ENCODE data around the gene OAT.

Gene OAT

GRCh38 chr10:124385627-124386185, 33.0 kb downstream of the OAT start:
- peaks cover 7% of the 10 kb centered on the region; the same call in 1 of the 2 replicates for H3K27me3 ChIP-seq (ENCODE audit: control insufficient read depth, insufficient read depth, low read length)
- H3K4me1 ChIP-seq (ENCODE audit: control insufficient read depth, insufficient read depth, low read length), result no peaks in the 10 kb centered on the region
- no peak overlapping the region for H3K27ac ChIP-seq (ENCODE audit: low read depth, low read length)
- no peak overlapping the region for H3K4me3 ChIP-seq (ENCODE audit: low read depth, low read length)
- H3K36me3 ChIP-seq (ENCODE audit: control insufficient read depth, insufficient read depth, low read length), result no peaks in the 10 kb centered on the region
- no peaks in the 10 kb centered on the region for H3K9me3 ChIP-seq (ENCODE audit: control insufficient read depth, insufficient read depth, low read length)
- H3K9ac ChIP-seq (ENCODE audit: low read depth, low read length), result no peak overlapping the region

- Histone ChIP-seq H3K9me3 (ENCODE audit: control insufficient read depth, insufficient read depth, low read length) (no peaks in the 10 kb centered on the region), H3K4me3 (ENCODE audit: low read depth, low read length) (no peak overlapping the region), H3K27me3 (ENCODE audit: control insufficient read depth, insufficient read depth, low read length) (peaks cover 7% of the 10 kb centered on the region; the same call in 1 of the 2 replicates), H3K36me3 (ENCODE audit: control insufficient read depth, insufficient read depth, low read length) (no peaks in the 10 kb centered on the region), H3K4me1 (ENCODE audit: control insufficient read depth, insufficient read depth, low read length) (no peaks in the 10 kb centered on the region), H3K9ac (ENCODE audit: low read depth, low read length) (no peak overlapping the region), H3K27ac (ENCODE audit: low read depth, low read length) (no peak overlapping the region)
Measured at GRCh38 chr10:124384591-124385190, 34.0 kb downstream of the OAT start.

- no peaks in the 10 kb centered on the region for H3K36me3 ChIP-seq (ENCODE audit: control insufficient read depth, insufficient read depth, low read length)
- H3K9ac ChIP-seq (ENCODE audit: low read depth, low read length), result no peak overlapping the region
- peaks cover 7% of the 10 kb centered on the region; the same call in 1 of the 2 replicates for H3K27me3 ChIP-seq (ENCODE audit: control insufficient read depth, insufficient read depth, low read length)
- H3K9me3 ChIP-seq (ENCODE audit: control insufficient read depth, insufficient read depth, low read length), result no peaks in the 10 kb centered on the region
- H3K27ac ChIP-seq (ENCODE audit: low read depth, low read length), result no peak overlapping the region
- no peaks in the 10 kb centered on the region; the same call in 1 of the 2 replicates for H3K4me1 ChIP-seq (ENCODE audit: control insufficient read depth, insufficient read depth, low read length)
- no peak overlapping the region for H3K4me3 ChIP-seq (ENCODE audit: low read depth, low read length)
Measured at GRCh38 chr10:124384172-124384571, 34.6 kb downstream of the OAT start.

- Histone ChIP-seq H3K27ac (ENCODE audit: low read depth, low read length) (no peak overlapping the region), H3K36me3 (ENCODE audit: control insufficient read depth, insufficient read depth, low read length) (no peaks in the 10 kb centered on the region), H3K4me3 (ENCODE audit: low read depth, low read length) (no peak overlapping the region), H3K9ac (ENCODE audit: low read depth, low read length) (no peak overlapping the region), H3K9me3 (ENCODE audit: control insufficient read depth, insufficient read depth, low read length) (no peaks in the 10 kb centered on the region), H3K27me3 (ENCODE audit: control insufficient read depth, insufficient read depth, low read length) (peaks cover 2% of the 10 kb centered on the region; the same call in 1 of the 2 replicates), H3K4me1 (ENCODE audit: control insufficient read depth, insufficient read depth, low read length) (no peaks in the 10 kb centered on the region; the same call in 1 of the 2 replicates)
Measured at GRCh38 chr10:124383496-124383895, 35.2 kb downstream of the OAT start.

- Histone ChIP-seq H3K27me3 (ENCODE audit: control insufficient read depth, insufficient read depth, low read length) (no peaks in the 10 kb centered on the region), H3K27ac (ENCODE audit: low read depth, low read length) (no peak overlapping the region), H3K9me3 (ENCODE audit: control insufficient read depth, insufficient read depth, low read length) (no peaks in the 10 kb centered on the region), H3K36me3 (ENCODE audit: control insufficient read depth, insufficient read depth, low read length) (no peaks in the 10 kb centered on the region), H3K4me3 (ENCODE audit: low read depth, low read length) (no peak overlapping the region), H3K4me1 (ENCODE audit: control insufficient read depth, insufficient read depth, low read length) (no peaks in the 10 kb centered on the region; the same call in 1 of the 2 replicates), H3K9ac (ENCODE audit: low read depth, low read length) (no peak overlapping the region)
Measured at GRCh38 chr10:124381011-124381611, 37.6 kb downstream of the OAT start.

DNA sequence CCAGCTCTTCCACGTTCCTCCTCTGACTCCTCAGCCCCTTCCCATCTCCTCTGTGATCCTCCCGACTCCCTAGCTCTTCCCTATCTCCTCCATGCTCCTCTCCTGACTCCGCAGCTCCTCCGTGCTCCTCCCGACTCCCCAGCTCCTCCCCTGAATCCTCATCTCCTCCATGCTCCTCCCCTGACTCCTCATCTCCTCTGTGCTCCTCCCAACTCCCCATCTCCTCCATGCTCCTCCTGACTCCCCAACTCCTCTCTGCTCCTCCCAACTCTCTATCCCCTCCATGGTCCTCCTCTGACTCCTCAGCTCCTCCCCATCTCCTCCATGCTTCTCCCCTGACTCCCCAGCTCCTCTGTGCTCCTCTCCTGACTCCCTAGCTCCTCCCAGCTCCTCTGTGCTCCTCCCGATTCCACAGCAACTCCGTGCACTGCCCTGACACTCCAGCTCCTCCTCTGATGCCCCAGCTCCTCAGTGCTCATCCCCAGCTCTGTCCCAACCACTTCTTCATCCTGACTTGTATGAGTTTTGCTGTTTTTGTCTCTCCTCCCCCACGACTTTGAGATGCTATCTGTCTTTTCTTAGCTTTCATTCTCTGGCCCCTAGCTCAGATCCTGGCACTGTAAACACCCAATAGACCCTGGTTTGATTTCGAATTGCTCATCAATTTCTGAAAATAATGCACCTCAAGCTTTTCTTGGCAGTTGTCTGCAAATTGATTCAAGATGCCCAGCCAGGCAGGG, 38.3 kb downstream of the OAT start:
- no peaks in the 10 kb centered on the region for H3K36me3 ChIP-seq (ENCODE audit: control insufficient read depth, insufficient read depth, low read length)
- H3K9ac ChIP-seq (ENCODE audit: low read depth, low read length), result no peak overlapping the region
- H3K4me3 ChIP-seq (ENCODE audit: low read depth, low read length), result no peak overlapping the region
- no peak overlapping the region for H3K27ac ChIP-seq (ENCODE audit: low read depth, low read length)
- H3K9me3 ChIP-seq (ENCODE audit: control insufficient read depth, insufficient read depth, low read length), result no peaks in the 10 kb centered on the region
- no peaks in the 10 kb centered on the region for H3K27me3 ChIP-seq (ENCODE audit: control insufficient read depth, insufficient read depth, low read length)
- no peaks in the 10 kb centered on the region; the same call in 1 of the 2 replicates for H3K4me1 ChIP-seq (ENCODE audit: control insufficient read depth, insufficient read depth, low read length)

GRCh38 chr10:124379609-124380193, 39.0 kb downstream of the OAT start:
- H3K9me3 ChIP-seq (ENCODE audit: control insufficient read depth, insufficient read depth, low read length), result no peaks in the 10 kb centered on the region
- H3K27me3 ChIP-seq (ENCODE audit: control insufficient read depth, insufficient read depth, low read length), result no peaks in the 10 kb centered on the region
- H3K4me1 ChIP-seq (ENCODE audit: control insufficient read depth, insufficient read depth, low read length), result peaks cover 6% of the 10 kb centered on the region; the same call in 1 of the 2 replicates
- H3K36me3 ChIP-seq (ENCODE audit: control insufficient read depth, insufficient read depth, low read length), result no peaks in the 10 kb centered on the region
- H3K27ac ChIP-seq (ENCODE audit: low read depth, low read length), result no peak overlapping the region
- H3K9ac ChIP-seq (ENCODE audit: low read depth, low read length), result no peak overlapping the region
- no peak overlapping the region for H3K4me3 ChIP-seq (ENCODE audit: low read depth, low read length)

GRCh38 chr10:124378881-124379471, 39.7 kb downstream of the OAT start:
- Histone ChIP-seq H3K27me3 (ENCODE audit: control insufficient read depth, insufficient read depth, low read length) (no peaks in the 10 kb centered on the region; the same call in 1 of the 2 replicates), H3K9me3 (ENCODE audit: control insufficient read depth, insufficient read depth, low read length) (no peaks in the 10 kb centered on the region), H3K27ac (ENCODE audit: low read depth, low read length) (no peak overlapping the region), H3K4me1 (ENCODE audit: control insufficient read depth, insufficient read depth, low read length) (peaks cover 8% of the 10 kb centered on the region; the same call in 1 of the 2 replicates), H3K9ac (ENCODE audit: low read depth, low read length) (no peak overlapping the region), H3K4me3 (ENCODE audit: low read depth, low read length) (no peak overlapping the region), H3K36me3 (ENCODE audit: control insufficient read depth, insufficient read depth, low read length) (no peaks in the 10 kb centered on the region)

DNA sequence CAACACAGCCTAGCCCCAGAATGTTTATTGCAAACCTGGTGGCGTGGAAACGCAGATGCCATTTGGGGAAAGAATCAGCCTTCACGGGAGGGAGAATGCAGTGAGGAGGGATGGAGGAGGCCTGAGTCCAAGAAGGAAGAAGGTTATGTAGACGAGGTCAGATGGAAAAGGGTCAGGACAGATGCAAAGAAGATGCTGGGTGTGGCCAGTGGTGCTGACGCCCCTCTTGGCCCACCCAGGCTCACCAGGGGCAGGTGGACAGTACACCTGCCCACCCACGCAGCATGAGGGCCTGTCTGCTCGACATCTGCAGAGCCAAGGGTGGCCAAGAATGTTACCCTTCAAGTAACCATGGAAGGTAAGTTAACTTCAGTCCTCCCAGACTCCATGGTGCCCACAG, 40.5 kb downstream of the OAT start:
- Histone ChIP-seq H3K27me3 (ENCODE audit: control insufficient read depth, insufficient read depth, low read length) (no peaks in the 10 kb centered on the region; the same call in 1 of the 2 replicates), H3K4me1 (ENCODE audit: control insufficient read depth, insufficient read depth, low read length) (peaks cover 8% of the 10 kb centered on the region; the same call in 1 of the 2 replicates), H3K9ac (ENCODE audit: low read depth, low read length) (no peak overlapping the region), H3K9me3 (ENCODE audit: control insufficient read depth, insufficient read depth, low read length) (no peaks in the 10 kb centered on the region), H3K36me3 (ENCODE audit: control insufficient read depth, insufficient read depth, low read length) (no peaks in the 10 kb centered on the region), H3K27ac (ENCODE audit: low read depth, low read length) (no peak overlapping the region), H3K4me3 (ENCODE audit: low read depth, low read length) (no peak overlapping the region)

DNA sequence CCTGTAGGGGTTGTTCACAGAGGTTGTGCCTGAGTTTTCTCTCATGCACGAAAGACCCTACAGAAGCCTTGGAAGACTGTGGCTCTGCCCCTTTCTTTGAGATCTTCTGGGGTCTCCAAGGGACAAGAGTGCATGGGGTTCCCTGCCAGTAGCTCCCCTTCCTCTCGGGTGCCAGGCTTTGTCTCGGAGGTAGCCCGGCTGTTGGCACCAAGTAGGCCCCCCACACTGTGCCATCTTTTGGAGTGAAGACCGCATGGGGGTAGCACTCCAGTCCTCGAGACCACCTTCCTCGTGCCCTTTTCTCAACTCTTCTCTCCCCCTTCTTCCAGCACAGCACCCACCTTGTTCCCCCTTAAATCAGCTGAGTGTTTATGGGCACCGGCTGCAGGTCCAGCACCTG, 41.6 kb downstream of the OAT start:
- H3K9ac ChIP-seq (ENCODE audit: low read depth, low read length), result no peak overlapping the region
- H3K9me3 ChIP-seq (ENCODE audit: control insufficient read depth, insufficient read depth, low read length), result no peaks in the 10 kb centered on the region
- no peaks in the 10 kb centered on the region for H3K36me3 ChIP-seq (ENCODE audit: control insufficient read depth, insufficient read depth, low read length)
- peaks cover 8% of the 10 kb centered on the region; the same call in 1 of the 2 replicates for H3K4me1 ChIP-seq (ENCODE audit: control insufficient read depth, insufficient read depth, low read length)
- H3K27ac ChIP-seq (ENCODE audit: low read depth, low read length), result no peak overlapping the region
- no peak overlapping the region for H3K4me3 ChIP-seq (ENCODE audit: low read depth, low read length)
- H3K27me3 ChIP-seq (ENCODE audit: control insufficient read depth, insufficient read depth, low read length), result no peaks in the 10 kb centered on the region; the same call in 1 of the 2 replicates
